Caki2 (cell line): Measurements from ENCODE around the gene SHB. TPM values are rescaled to one million over a fixed set of nuclear protein-coding genes. Genes with fewer than 3 reads are reported as not detected.
"Not testable (repeated sequence)": the region's sequence is repeated elsewhere in the genome, so short reads cannot be mapped to it uniquely, and the experiment has no call there.

Source experiments
- DNase-seq: peaks from one replicate; pipeline ENCODE4 v3.0.0-alpha.2; 2015; ENCODE audit warnings: low read depth
- in situ Hi-C: cut with HindIII; loops from 2 replicates; pipeline ENCODE4 v1.10.0; 2016; ENCODE audit warnings: low sequenced_read_pairs, low pct_unique_long_range_greater_than_20kb, mixed read lengths
- total RNA-seq: library from RNA; depleted of rRNA; stranded (reverse); fragments of >200 nt; shearing (Covaris generic); gene quantifications from 2 replicates; pipeline ENCODE4 v1.2.3, GENCODE V29; 2014; ENCODE audit warnings: low replicate concordance

SHB gene
- total RNA-seq, 1 experiment from 2014 or later: 32.0 TPM

DNA sequence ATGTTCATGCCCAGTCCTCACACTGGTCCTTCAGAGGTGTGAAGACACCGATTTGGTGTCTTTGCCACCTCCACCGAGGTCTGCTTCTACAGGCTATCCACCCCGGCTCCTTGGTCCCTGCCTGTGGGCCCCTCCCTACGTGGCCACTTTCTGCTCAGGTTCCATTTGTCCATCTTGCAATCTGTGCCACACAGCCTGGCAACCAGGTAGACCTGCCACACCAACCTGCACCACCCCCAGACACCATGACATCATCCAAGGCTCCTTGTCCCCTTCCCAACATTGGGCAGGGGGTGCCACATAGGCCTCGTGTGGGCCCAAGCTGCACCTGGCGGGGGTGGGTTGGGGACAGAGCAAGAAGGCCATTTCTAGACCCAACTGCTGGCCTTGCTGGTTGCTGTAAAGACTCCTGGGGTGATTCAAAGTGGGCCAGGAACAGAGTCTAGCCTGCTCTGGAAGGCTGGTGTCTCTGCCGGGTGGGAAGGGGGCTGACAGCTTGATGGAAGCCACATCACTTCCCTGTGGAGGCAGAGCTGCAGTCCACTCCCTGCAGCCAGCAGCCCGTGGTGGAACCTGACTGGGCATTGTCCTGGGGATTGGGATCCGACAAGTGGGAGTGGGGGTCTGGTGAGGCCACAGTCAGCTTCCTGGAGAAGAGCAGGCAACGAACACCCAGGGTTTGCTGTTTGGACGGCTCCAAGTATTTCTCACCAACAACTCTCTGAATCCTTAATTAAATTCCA, 99.3 kb downstream of the SHB start:
- in situ Hi-C loops: no loop called here
- DNase-seq: no peak

DNA sequence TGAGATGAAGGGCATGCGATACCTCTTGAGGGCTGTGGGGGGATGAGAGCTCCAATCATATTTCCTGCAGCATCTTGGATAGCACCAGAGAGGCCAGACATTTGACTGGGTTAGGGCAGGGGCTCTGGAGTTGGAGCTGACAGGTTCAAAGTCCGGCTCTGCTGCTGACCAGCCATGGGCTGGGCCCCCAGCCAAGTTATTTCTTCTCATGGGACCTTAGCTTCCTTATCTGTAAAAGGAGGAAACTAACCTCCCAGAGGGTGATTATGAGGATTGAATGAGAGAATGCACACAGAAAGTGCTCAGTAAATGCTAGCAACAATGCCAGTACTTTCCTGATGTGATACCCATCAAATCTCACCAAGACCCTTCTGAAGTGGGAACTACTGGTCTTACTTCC, 99.9 kb downstream of the SHB start:
- in situ Hi-C loops: no loop called here
- DNase-seq: peak; percentile 47

- in situ Hi-C loops: no loop called here
- DNase-seq: no peak
These were observed 100.8 kb downstream of the SHB start for GRCh38 chr9:37968228-37968701.

DNA sequence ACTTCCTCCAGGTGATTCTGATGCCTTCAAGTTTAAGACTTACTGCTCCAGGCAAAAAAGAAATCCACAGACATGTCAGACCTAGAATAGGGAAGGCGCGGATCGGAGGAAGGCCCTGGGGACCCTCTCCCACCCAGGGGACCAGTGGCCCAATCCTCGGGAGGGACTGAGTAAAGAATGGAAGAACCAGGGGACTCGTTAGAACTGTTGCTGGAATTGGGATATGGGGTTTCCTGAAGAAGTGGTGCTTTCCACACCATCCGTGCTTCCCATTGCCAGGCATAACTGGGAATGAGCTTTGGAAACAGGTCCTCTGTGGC, 101.3 kb downstream of the SHB start:
- in situ Hi-C loops: no loop called here
- DNase-seq: no peak

DNA sequence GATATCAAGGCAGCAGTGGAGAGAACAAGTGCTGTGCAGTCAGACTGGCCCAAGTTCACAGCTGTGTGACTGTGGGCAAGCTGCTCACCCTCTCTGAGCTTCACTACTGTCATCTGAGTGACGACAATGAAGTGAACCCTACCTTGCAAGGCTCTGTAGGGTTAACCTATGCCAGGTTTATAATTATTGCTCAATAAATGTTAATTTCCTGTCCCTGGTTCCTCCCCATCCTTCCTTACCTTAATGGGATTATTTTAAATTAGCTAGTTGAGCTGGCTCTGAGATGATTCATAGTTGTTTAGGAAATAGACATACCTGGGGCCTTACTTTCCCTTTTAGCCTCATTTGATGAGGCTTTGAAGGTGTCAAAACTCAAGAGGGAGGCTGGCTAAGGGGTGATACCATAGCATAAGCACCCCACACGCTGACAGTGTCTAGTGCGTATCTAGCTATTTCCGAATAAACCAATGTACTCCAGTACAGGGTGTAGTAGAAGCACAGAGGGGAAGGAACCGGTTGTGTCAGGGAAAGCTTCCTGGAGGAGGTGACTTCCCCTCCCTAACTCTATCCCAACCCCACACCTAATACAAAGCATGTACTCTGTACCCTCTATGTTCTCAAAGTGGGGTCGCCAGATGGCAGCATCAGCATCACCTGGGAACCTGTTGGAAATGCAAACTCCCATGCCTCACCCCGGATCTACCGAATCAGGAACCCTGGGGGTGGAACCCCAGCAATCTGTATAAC, 101.8 kb downstream of the SHB start:
- DNase-seq: no peak
- in situ Hi-C loops: no loop called here

- DNase-seq: peak; percentile 87
- in situ Hi-C loops: no loop called here
These were observed 102.5 kb downstream of the SHB start for GRCh38 chr9:37966412-37967013.

DNA sequence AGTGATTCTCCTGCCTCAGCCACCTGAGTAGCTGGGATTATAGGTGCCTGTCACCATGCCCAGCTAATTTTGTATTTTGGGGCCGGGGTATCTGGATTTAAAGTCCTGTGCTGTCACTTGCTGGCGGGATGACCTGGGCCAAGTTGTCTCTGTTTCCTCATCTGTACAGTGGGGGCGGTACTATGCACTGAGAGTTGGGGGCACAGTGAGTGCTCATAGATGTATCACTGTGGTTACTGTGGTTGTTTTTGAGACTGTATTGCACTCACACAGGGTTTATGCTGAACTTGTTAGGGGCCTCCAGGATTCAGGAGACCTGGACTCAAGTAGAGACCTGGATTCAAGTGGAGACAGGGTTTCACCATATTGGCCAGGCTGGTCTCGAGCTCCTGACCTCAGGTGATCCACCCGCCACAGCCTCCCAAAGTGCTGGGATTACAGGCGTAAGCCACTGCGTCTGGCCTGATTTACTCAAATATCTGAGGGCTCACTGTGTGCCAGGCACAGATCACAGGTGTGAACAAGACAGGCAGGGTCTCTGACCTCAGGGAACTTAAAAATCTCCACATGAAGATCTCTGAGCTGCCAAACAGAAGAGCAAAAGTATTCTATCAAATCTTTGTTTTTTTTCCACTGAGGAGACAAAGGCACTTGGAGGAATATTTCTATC, 103.2 kb downstream of the SHB start:
- DNase-seq, in situ Hi-C loops: not testable (repeated sequence)

DNA sequence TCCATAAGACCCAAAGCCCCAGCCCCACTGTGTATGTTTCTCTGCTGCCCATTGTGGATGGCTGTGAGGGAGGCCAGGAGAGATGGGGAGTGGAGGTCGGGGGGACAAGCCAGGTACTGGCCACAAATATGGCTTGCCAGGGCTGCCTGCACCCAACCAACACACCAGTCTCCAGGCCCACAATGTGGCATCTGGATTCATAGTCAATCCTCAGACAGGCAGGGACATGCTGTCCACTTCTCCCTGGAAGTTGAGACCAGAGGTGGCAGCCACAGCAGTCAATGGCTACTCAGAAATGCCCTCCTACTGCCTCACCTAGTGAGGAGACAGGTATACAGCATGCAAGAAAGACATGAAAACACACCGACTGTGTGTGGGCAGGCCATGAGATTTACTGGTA, 103.9 kb downstream of the SHB start:
- DNase-seq: no peak
- in situ Hi-C loops: no loop called here

DNA sequence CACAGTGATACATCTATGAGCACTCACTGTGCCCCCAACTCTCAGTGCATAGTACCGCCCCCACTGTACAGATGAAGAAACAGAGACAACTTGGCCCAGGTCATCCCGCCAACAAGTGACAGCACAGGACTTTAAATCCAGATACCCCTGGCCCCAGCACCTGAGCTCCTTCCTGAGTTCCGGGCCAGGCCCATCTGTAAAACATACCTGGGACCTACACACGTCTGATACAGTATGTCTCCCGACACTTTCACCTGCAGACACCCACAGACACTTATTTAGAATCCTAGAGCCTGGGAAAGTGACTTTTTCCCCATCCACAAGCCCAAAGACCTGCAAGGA, 104.3 kb downstream of the SHB start:
- DNase-seq: no peak
- in situ Hi-C loops: no loop called here

DNA sequence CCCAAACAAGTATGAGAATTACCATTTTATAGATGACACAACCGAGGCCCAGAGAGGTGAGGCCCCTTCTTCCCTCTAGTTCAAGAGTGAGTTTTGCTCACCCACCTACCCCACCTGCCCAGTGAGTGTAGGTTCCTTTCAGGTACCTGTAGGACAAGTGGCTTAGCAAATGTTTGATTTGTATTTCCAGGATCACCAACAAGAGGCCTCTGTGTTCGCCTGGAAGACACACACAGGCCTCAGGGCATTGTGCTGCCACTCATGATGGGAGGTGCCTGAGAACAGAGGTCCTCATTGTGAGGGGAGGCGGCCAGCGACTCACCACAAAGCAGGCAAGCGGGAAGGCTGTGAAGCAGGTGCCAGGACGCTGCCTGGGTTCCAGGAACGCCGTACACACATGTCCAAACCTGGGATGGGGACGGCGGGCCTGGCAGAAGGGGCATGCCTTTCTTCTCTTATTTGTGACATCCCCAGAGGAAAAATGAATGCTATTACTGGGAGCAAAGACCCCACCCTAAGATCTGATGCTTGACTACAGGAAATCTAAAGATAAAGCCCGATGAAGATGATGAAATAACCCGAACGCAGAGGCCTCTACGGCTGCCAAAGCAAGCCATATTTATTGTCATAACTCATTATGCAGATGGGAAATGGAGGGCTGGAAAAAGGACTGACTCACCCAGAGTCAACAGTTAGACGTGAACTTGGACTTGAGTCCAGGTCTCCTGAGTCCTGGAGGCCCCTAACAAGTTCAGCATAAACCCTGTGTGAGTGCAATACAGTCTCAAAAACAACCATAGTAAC, 104.9 kb downstream of the SHB start:
- in situ Hi-C loops: no loop called here
- peak; percentile 63 for DNase-seq

GRCh38 chr9:37961351-37961750, 107.7 kb downstream of the SHB start:
- DNase-seq: no peak
- in situ Hi-C loops: no loop called here

DNA sequence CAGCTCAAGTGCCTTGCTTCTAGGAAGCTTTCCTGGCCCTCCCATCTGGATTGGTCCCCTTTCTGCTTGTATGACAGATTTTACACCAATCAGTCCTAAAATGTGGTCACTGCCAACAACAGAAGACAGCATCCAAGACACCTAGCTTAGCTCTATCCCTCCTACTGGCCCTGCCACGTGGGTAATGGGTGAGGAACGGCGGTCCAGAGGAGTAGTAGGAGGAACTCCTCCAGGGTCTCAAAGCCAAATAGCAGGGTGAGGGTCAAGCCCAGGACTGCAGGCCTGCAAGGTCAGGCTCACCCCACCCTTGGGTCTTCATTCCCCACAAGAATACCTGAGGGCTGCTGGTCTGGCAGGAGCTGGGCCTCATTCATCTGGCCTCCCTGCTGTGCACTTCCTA, 108.4 kb downstream of the SHB start:
- in situ Hi-C loops: no loop called here
- no peak for DNase-seq

DNA sequence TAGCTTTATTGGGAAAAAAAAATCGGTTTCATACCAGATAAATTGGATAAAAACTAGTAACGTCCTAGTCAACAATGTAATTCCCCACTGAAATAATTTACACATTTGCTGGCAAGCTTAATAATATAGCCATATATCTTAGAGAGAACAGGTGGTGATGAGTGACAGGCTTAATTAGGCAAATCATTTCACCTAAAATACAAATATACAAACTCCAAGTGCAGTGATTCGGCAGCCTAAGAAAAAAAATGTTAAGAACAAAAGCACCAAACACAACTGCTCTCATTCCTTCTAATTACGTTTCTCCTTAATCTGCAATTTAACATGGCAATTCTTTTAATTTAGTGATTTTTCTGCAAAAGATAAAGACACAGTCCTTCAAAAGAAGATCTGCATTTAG, 109.1 kb downstream of the SHB start:
- in situ Hi-C loops: no loop called here

DNA sequence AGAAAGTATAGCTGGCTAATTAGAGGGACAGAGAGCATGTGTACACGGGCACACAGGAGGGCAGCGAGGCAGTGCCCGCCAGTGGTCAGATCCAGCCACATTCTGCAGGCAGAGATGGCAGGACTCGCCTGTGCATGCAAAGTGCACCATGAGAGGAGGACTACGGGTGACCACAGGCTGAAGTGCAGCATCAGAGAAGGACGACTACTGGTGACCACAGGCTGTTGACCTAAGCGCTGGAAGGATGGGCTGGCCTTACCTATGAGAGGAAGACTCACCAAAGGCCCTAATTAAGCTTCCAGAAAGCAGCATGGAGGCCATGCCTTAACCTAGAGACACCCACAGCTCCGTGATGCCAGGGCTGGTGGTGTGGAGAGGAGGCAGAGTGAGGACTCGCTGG, 110.9 kb downstream of the SHB start:
- in situ Hi-C loops: no loop called here
- no peak for DNase-seq

More for the DNA sequence above, 109.1 kb downstream of the SHB start:
- no peak for DNase-seq

DNA sequence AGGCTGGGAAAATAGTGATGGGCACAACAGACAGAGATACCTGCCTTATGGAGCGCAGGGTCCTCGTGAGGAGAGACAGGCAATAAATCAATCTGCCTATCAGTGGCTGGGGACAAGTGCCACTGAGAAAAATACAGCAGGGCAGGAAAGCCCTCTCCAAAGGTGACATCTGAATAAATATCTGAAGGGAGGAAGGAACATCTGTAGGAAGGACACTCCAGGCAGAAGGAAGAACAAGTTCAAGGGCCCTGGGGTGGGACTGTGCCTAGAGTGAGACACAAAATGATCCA, 111.4 kb downstream of the SHB start:
- no peak for DNase-seq
- in situ Hi-C loops: no loop called here

GRCh38 chr9:37956904-37957663, 111.9 kb downstream of the SHB start:
- DNase-seq: no peak
- in situ Hi-C loops: no loop called here

- in situ Hi-C loops: no loop called here
- DNase-seq: no peak
These were observed 112.6 kb downstream of the SHB start for GRCh38 chr9:37956423-37956820.
